Stimulated activated CD4-positive, alpha-beta T cell treated with anti-CD3 and anti-CD28 coated beads, Interleukin-1b, Interleukin-23, amount 100 ng/mL, for 4 hours (primary cell): Measurements from ENCODE around the gene ADAM20.
"Not testable (repeated sequence)": the region's sequence is repeated elsewhere in the genome, so short reads cannot be mapped to it uniquely, and the experiment has no call there.

Experiments
- DNase-seq, 2 donors: peaks; one replicate each; pipeline ENCODE4 v3.0.0-alpha.2; 2020; ENCODE audit warnings: low read depth in 2 of 2

The ADAM20 gene

DNA sequence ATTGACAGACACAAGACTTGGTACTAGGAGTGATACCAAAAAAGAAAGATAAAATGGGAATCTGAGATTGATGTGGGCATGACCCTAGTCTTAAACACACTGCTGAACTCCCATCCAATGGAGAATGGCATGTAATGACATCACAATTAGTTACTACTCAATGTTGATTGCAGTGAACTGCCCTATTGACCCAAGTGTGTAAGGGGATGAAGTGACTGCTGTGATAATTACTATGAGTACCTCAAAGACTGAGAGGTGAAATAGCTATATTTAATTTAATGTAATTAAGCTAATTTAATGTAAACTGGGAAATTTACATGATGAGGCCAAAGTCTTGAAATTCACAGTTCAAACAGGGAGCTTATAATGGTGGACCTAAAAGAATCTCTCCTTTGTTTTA lies at the start of gene ADAM20:
Gene ADAM20, minus strand, starts transcription at position 101 of the 400 bp plus-strand sequence. CDS start 10,247 bp downstream, outside the sequence.
- DNase-seq: no peak

GRCh38 chr14:70576891-70577290 lies 42.1 kb upstream of the ADAM20 start:
- DNase-seq: no peak

DNA sequence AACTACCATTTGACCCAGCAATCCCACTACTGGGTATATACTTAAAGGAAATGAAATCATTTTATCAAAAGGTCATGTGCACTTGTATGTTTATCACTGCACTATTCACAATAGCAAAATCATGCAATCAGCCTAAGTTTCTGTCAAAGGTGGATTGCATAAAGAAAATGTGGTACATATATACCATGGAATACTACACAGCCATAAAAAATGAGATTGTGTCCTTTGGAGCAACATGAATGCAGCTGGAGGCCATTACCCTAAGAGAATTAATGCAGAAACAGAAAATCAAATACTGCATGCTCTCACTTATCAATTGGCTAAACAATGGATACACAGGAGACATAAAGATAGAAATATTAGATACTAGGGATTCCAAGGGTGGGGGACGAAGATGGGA lies 38.2 kb upstream of the ADAM20 start:
- DNase-seq: no peak

DNA sequence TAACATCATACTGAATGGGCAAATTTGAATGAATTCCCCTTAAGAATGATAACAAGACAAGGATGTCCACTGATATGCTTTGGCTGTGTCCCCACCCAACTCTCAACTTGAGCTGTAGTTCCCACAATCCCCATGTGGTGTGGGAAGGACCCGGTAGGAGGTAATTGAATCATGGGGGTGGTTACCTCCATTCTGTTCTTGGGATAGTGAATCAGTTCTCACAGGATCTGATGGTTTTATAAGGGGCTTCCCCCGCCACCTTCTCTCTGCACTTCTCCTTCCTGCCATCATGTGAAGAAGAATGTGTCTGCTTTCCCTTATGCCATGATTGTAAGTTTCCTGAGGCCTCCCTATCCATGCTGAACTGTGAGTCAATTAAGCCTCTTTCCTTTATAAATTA lies 36.3 kb upstream of the ADAM20 start:
- no peak for DNase-seq

- no peak for DNase-seq
Measured at GRCh38 chr14:70567791-70568190, 33.0 kb upstream of the ADAM20 start.

- DNase-seq: no peak
Measured at GRCh38 chr14:70563869-70564268, 29.1 kb upstream of the ADAM20 start.

DNA sequence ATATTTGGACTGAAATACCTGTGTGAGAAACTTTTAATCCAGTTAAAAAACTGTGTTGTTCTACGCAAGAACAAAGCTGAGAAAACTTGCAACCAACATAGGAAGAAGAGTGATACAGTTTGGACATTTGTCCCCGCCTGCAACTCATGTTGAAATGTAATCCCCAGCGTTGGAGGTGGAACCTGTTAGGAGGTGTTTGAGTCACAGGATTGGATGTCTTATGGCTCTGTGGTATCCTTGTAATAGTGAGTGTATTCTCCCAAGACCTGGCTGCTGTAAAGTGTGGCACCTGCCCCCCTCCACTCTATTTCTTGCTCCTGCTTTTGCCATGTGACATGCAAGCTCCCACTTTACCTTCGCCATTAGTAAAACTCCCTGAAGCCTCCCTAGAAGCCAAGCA lies 28.6 kb upstream of the ADAM20 start:
- DNase-seq: no peak

DNA sequence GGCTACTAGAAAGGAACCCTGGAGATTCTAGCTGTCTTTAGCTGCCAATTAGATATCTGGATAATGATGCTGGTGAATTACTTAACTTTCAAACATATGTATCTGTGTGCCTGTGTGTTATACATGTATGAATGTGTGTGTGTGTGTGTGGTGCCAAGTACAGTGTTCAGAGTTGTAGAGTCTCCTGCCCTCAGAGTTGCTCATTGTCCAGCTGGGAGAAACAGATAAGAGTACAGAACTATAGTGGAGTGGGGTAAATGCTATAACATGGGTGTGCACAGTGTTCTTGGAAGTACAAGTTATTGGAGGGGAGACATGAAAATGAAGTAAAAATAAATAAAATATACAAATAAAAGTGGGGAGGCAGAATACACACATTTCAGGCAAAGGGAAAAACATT lies 23.6 kb upstream of the ADAM20 start:
- DNase-seq: no peak

GRCh38 chr14:70555890-70556289 lies 21.1 kb upstream of the ADAM20 start:
- no peak for DNase-seq

DNA sequence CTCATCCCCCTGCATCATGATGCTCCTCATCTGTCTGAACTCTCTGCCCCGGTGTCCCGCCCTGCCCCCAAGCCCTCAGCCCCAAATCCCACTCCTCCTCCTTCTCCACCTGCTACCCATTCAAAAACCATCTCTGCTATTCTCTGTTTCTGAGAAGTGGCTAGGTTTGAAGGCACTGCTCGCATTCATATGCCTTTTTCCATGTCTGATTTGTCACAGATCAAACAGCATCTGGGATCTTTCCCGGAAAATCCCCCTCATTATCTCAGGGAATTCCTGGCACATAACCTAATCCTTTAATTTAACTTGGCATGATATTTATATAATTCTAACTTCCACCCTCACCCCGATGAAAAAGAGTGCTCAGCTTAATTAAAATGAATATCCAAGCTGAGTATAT lies 3.3 kb upstream of the ADAM20 start:
- DNase-seq: no peak

- no peak for DNase-seq
Measured at GRCh38 chr14:70536830-70537229, 2.0 kb upstream of the ADAM20 start.

GRCh38 chr14:70530417-70530816 lies 4.4 kb downstream of the ADAM20 start:
- DNase-seq: no peak

- no peak for DNase-seq
Measured at GRCh38 chr14:70527501-70528105, 7.2 kb downstream of the ADAM20 start.

DNA sequence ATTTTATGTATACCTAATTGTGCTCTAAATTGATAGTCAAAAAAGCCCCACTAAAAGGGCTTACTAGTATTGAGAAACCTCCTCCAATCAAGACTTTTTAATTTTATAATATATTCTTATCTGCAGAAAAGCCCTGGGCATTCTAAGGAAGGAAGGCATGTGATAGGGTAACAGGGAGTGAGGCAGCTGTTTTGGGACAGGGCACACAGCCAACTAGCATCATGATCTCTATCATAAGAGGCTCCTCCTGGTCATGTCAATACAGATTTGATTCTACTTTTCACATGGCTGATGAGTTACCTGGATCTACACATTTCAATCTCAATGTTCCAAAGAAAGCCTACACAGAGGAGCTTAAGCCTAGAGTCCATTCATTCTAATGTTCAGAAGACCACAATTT lies 9.1 kb downstream of the ADAM20 start:
- DNase-seq: no peak

- DNase-seq: no peak
Measured at GRCh38 chr14:70515811-70516210, 19.0 kb downstream of the ADAM20 start.

- no peak for DNase-seq
Measured at GRCh38 chr14:70514168-70515069, 20.4 kb downstream of the ADAM20 start.

DNA sequence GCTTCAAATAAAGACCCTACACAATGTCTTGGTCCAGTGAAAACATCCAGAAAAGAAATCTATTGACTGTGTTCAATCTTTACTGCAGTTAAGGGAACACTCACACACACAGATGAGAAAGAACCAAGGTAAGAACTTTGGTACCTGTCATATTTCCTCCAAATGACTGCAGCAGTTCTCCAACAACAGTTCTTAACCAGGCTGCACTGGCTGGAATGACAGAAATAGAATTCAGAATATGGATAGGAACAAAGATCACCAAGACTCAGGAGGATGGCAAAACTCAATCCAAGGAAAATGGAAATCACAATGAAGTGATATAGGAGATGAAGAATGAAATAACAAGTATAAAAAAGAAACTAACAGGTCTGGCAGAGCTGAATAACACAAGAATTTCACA lies 36.6 kb downstream of the ADAM20 start:
- DNase-seq: no peak

- no peak for DNase-seq
Measured at GRCh38 chr14:70489579-70490200, 45.1 kb downstream of the ADAM20 start.

DNA sequence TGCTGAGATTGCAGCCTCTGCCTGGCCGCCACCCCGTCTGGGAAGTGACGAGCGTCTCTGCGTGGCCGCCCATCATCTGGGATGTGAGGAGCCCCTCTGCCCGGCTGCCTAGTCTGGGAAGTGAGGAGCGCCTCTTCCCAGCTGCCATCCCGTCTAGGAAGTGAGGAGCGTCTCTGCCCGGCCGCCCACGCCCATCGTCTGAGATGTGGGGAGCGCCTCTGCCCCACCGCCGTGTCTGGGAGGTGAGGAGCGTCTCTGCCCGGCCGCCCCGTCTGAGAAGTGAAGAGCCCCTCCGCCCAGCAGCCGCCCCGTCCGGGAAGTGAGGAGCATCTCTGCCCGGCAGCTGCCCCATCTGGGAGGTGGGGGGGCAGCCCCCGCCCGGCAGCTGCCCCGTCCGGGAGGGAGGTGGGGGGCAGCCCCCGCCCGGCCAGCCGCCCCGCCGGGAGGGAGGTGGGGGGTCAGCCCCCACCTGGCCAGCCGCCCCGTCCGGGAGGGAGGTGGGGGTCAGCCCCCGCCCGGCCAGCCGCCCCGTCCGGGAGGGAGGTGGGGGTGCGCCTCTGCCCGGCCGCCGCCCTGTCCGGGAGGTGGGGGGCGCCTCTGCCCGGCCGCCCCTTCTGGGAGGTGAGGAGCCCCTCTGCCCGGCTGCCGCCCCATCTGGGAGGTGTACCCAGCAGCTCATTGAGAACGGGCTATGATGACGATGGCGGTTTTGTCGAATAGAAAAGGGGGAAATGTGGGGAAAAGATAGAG lies 57.3 kb downstream of the ADAM20 start:
- not testable (repeated sequence) for DNase-seq

- not testable (repeated sequence) for DNase-seq
Measured at GRCh38 chr14:70475459-70475858, 59.3 kb downstream of the ADAM20 start.

GRCh38 chr14:70473825-70474224 lies 61.0 kb downstream of the ADAM20 start:
- DNase-seq: no peak
